WTC11 (cell line): ENCODE results near the gene RRP7A. TPM values are rescaled to one million over a fixed set of nuclear protein-coding genes. Genes with fewer than 3 reads are reported as not detected.

Experiments used
- ARID4B ChIP-seq: sonication (generic); formaldehyde crosslinking; IDR thresholded peaks from 2 replicates; pipeline ENCODE4 v1.8.0; 2023; ENCODE audit warnings: missing genetic modification reagents, mild to moderate bottlenecking, borderline replicate concordance
- CBFB ChIP-seq: sonication (generic); formaldehyde crosslinking; IDR thresholded peaks from 2 replicates; pipeline ENCODE4 v1.8.1; 2022; ENCODE audit warnings: mild to moderate bottlenecking, low read depth, missing genetic modification reagents
- CREM ChIP-seq: sonication (generic); formaldehyde crosslinking; IDR thresholded peaks from 2 replicates; pipeline ENCODE4 v1.8.1; 2022; ENCODE audit warnings: mild to moderate bottlenecking, missing genetic modification reagents, moderate library complexity
- HMGXB4 ChIP-seq: sonication (generic); formaldehyde crosslinking; IDR thresholded peaks from 2 replicates; pipeline ENCODE4 v1.8.1; 2023; ENCODE audit warnings: mild to moderate bottlenecking, moderate library complexity, missing genetic modification reagents
- IRF2 ChIP-seq: sonication (generic); formaldehyde crosslinking; IDR thresholded peaks from 2 replicates; pipeline ENCODE4 v1.8.0; 2022; ENCODE audit warnings: low read depth, missing genetic modification reagents, borderline replicate concordance
- MAX ChIP-seq: sonication (generic); formaldehyde crosslinking; IDR thresholded peaks from 2 replicates; pipeline ENCODE4 v1.8.0; 2022; ENCODE audit warnings: mild to moderate bottlenecking, missing genetic modification reagents
- NFE2L1 ChIP-seq: sonication (generic); formaldehyde crosslinking; IDR thresholded peaks from 2 replicates; pipeline ENCODE4 v1.8.1; 2023; ENCODE audit warnings: missing genetic modification reagents
- NR2C2 ChIP-seq: sonication (generic); formaldehyde crosslinking; IDR thresholded peaks from 2 replicates; pipeline ENCODE4 v1.8.0; 2022; ENCODE audit warnings: mild to moderate bottlenecking, missing genetic modification reagents
- NR3C1 ChIP-seq: sonication (generic); formaldehyde crosslinking; conservative IDR thresholded peaks from 2 replicates; pipeline ENCODE4 v1.8.1; 2023; ENCODE audit warnings: low read depth, mild to moderate bottlenecking, missing genetic modification reagents
- PRDM15 ChIP-seq: sonication (generic); formaldehyde crosslinking; IDR thresholded peaks from 2 replicates; pipeline ENCODE4 v1.8.0; 2022; ENCODE audit warnings: missing genetic modification reagents
- PRRX2 ChIP-seq: fragments of 250-450 bp; sonication (Bioruptor Pico); IDR thresholded peaks from 2 replicates; pipeline ENCODE4 v1.8.0; 2021; ENCODE audit warnings: mild to moderate bottlenecking
- RORB ChIP-seq: fragments of 250-450 bp; sonication (Bioruptor Pico); IDR thresholded peaks from 2 replicates; pipeline ENCODE4 v1.9.0; 2021; ENCODE audit warnings: mild to moderate bottlenecking
- SP1 ChIP-seq: sonication (generic); formaldehyde crosslinking; conservative IDR thresholded peaks from 2 replicates; pipeline ENCODE4 v1.8.1; 2022; ENCODE audit warnings: missing genetic modification reagents
- TEAD1 ChIP-seq: sonication (generic); formaldehyde crosslinking; IDR thresholded peaks from 2 replicates; pipeline ENCODE4 v1.8.0; 2022; ENCODE audit warnings: mild to moderate bottlenecking, missing genetic modification reagents
- USF1 ChIP-seq: sonication (generic); formaldehyde crosslinking; IDR thresholded peaks from 2 replicates; pipeline ENCODE4 v1.8.0; 2022; ENCODE audit warnings: mild to moderate bottlenecking, missing genetic modification reagents
- ZBTB21 ChIP-seq: sonication (generic); formaldehyde crosslinking; IDR thresholded peaks from 2 replicates; pipeline ENCODE4 v1.8.1; 2023; ENCODE audit warnings: mild to moderate bottlenecking, missing genetic modification reagents, borderline replicate concordance
- ZBTB43 ChIP-seq: sonication (generic); formaldehyde crosslinking; IDR thresholded peaks from 2 replicates; pipeline ENCODE4 v1.8.1; 2023; ENCODE audit warnings: mild to moderate bottlenecking, missing genetic modification reagents
- ZNF232 ChIP-seq: sonication (generic); formaldehyde crosslinking; IDR thresholded peaks from 2 replicates; pipeline ENCODE4 v1.8.0; 2022; ENCODE audit warnings: mild to moderate bottlenecking, missing genetic modification reagents
- ZNF423 ChIP-seq: fragments of 250-450 bp; sonication (Bioruptor Pico); IDR thresholded peaks from 2 replicates; pipeline ENCODE4 v2.1.2; 2022; ENCODE audit warnings: mild to moderate bottlenecking, moderate library complexity
- ZNF532 ChIP-seq: fragments of 250-450 bp; sonication (Bioruptor Pico); IDR thresholded peaks from 2 replicates; pipeline ENCODE4 v1.9.0; 2021; ENCODE audit warnings: mild to moderate bottlenecking, borderline replicate concordance
- total RNA-seq: library from RNA; stranded (reverse); gene quantifications from 3 replicates; pipeline ENCODE4 v1.2.3, GENCODE V29; 2021

Gene RRP7A
- total RNA-seq, 1 experiment from 2014 or later, result 95.0 TPM

- TF ChIP-seq USF1 (CRISPR knock-in tag) (peak; percentile 59; the same call in 1 of the 2 replicates), HMGXB4 (0 out of 2 replicates have a peak, but pooled peaks have one; percentile 57), MAX (peak; percentile 46; the same call in 1 of the 2 replicates), CBFB (CRISPR knock-in tag) (no peak), PRDM15 (CRISPR knock-in tag) (no peak), ZNF532 (CRISPR knock-in tag) (no peak), IRF2 (CRISPR knock-in tag) (no peak), NFE2L1 (CRISPR knock-in tag) (0 out of 2 replicates have a peak, but pooled peaks have one; percentile 69), PRRX2 (CRISPR knock-in tag) (no peak), ZBTB43 (CRISPR knock-in tag) (peak; percentile 94; the same call in 1 of the 2 replicates), ARID4B (CRISPR knock-in tag) (peak; percentile 64; the same call in 1 of the 2 replicates), TEAD1 (CRISPR knock-in tag) (peak; percentile 74; the same call in 1 of the 2 replicates), ZNF423 (no peak), CREM (CRISPR knock-in tag) (peak; percentile 51; the same call in 1 of the 2 replicates), ZBTB21 (0 out of 2 replicates have a peak, but pooled peaks have one; percentile 36), NR2C2 (CRISPR knock-in tag) (no peak), NR3C1 (no peak; the same call in 1 of the 2 replicates), RORB (CRISPR knock-in tag) (no peak), SP1 (CRISPR knock-in tag) (peak; percentile 95), ZNF232 (CRISPR knock-in tag) (no peak)
Observed at GRCh38 chr22:42519525-42520401, at the start of gene RRP7A (continued).
